Gastrocnemius medialis (tissue), 4 donors: ENCODE measurements around the gene ADIPOR1. TPM values are rescaled to one million over a fixed set of nuclear protein-coding genes. Genes with fewer than 3 reads are reported as not detected.
"Not testable (repeated sequence)": the region's sequence is repeated elsewhere in the genome, so short reads cannot be mapped to it uniquely, and the experiment has no call there.

Experiments
- ATAC-seq, 2 donors: fragments of 150-250 bp; one replicate each; pipeline ENCODE4 v1.9.1; 2016
- DNase-seq, 2 donors: peaks; one replicate each; pipeline ENCODE4 v3.0.0-alpha.2; 2019
- H3K27ac ChIP-seq, 4 donors: fragments of 200-600 bp; sonication (generic); 1 replicate in 1 of 4; 2 replicates in 3 of 4; pipeline ENCODE4 v1.5.1; 2016 to 2018; ENCODE audit warnings: mild to moderate bottlenecking in 2 of 4, moderate library complexity in 1 of 4
- H3K27me3 ChIP-seq, 3 donors: fragments of 200-600 bp; sonication (generic) in 2 of 3; 1 replicate in 1 of 3; 2 replicates in 2 of 3; pipeline versions ENCODE4 v1.5.1 to v1.6.0; 2016 to 2019; ENCODE audit warnings: mild to moderate bottlenecking in 1 of 3, moderate library complexity in 1 of 3
- H3K36me3 ChIP-seq, 2 donors: fragments of 200-600 bp; sonication (generic) in 1 of 2; one replicate each; pipeline ENCODE4 v1.5.1; 2017 to 2018
- H3K4me1 ChIP-seq, 2 donors: fragments of 200-600 bp; sonication (generic) in 1 of 2; one replicate each; pipeline ENCODE4 v1.5.1; 2016 to 2017; ENCODE audit warnings: mild to moderate bottlenecking in 2 of 2
- H3K4me3 ChIP-seq, 4 donors: fragments of 200-600 bp; sonication (generic) in 3 of 4; 1 replicate in 1 of 4; 2 replicates in 3 of 4; pipeline ENCODE4 v1.5.1; 2016 to 2019; ENCODE audit warnings: mild to moderate bottlenecking in 2 of 4
- H3K9me3 ChIP-seq, 3 donors: fragments of 200-600 bp; sonication (generic) in 2 of 3; 1 replicate in 1 of 3; 2 replicates in 2 of 3; pipeline ENCODE4 v1.5.1; 2016 to 2019
- CTCF ChIP-seq, 5 experiments: fragments of 450-650 bp in 3 of 5; fragments of 200-600 bp in 2 of 5; sonication (generic) in 2 of 5; IDR thresholded peaks in 4 of 5; conservative IDR thresholded peaks in 1 of 5; 1 replicate in 4 of 5; 2 replicates in 1 of 5; pipeline ENCODE4 v1.5.1; 2016 to 2019; ENCODE audit warnings: antibody characterized with exemption in 5 of 5, mild to moderate bottlenecking in 3 of 5, moderate library complexity in 3 of 5
- POLR2A ChIP-seq, 2 donors: fragments of 450-650 bp; IDR thresholded peaks; one replicate each; pipeline ENCODE4 v1.6.1; 2017; ENCODE audit warnings: antibody characterized with exemption in 2 of 2, mild to moderate bottlenecking in 2 of 2, moderate library complexity in 2 of 2
- in situ Hi-C, 4 donors: fragments of 200-750 bp; cut with MboI; loops; one replicate each; pipeline versions ENCODE4 v1.15.0 to v1.8.0; 2017; ENCODE audit warnings: low sequenced_read_pairs in 4 of 4
- intact Hi-C: fragments of 100-400 bp; cut with DNase I; formaldehyde crosslinking; loops from one replicate; pipeline ENCODE4 v1.15.1; 2023; ENCODE audit warnings: low total_unique reads
- total RNA-seq, 4 donors: library from RNA; depleted of rRNA; stranded (reverse); fragments of >200 nt; gene quantifications; one replicate each; pipeline versions ENCODE4 v1.1.0 to v1.2.3, GENCODE V29; 2016

Gene ADIPOR1
- total RNA-seq, 4 donors from 2014 or later, result 103 to 133 (median 119) TPM

- H3K9me3 ChIP-seq, result no peaks in the 10 kb centered on the region
- ATAC-seq (no peak), DNase-seq (no peak)
- H3K27ac ChIP-seq, result no peak overlapping the region
- TF ChIP-seq CTCF (IDR thresholded peaks at IDR 0.05 in 4 of 5, conservative IDR thresholded peaks at IDR 0.05 in 1 of 5), result no peak
- no peak for TF ChIP-seq POLR2A (IDR thresholded peaks at IDR 0.05)
- H3K36me3 ChIP-seq, result no peaks in the 10 kb centered on the region
- H3K27me3 ChIP-seq, result peaks cover 0 to 8% (median 3%) of the 10 kb centered on the region in 3 donors
- in situ Hi-C loops, result loop anchor here in 3 of 4 donors (10.0 to 25.0 kb wide), 3 partner anchors 56 to 246 kb away; no protein-coding TSS in a partner anchor
- no peak overlapping the region for H3K4me3 ChIP-seq
- intact Hi-C loops, result no loop called here
- no peaks in the 10 kb centered on the region for H3K4me1 ChIP-seq
Measured at GRCh38 chr1:202991112-202991511, 33.0 kb upstream of the ADIPOR1 start.

DNA sequence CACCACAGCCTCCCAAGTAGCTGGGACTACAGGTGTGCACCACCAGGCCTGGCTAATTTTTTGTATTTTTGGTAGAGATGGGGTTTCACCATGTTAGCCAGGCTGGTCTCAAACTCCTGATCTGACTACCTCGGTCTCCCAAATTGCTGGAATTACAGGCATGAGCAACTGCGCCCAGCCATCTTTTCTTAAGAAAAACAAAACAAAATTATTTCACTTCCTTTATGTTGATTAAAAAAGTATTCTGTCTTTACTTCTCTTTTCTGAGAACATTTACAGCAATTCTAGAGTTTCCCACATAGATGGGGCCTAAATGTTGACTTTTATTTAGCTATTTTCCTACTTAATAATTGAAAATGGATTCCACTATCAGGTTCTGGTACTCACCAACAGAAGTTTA, 31.8 kb upstream of the ADIPOR1 start:
- no peak for DNase-seq
- Histone ChIP-seq H3K27ac (no peak overlapping the region), H3K9me3 (no peaks in the 10 kb centered on the region), H3K36me3 (no peaks in the 10 kb centered on the region), H3K4me1 (no peaks in the 10 kb centered on the region), H3K27me3 (peaks cover 0 to 1% (median 0%) of the 10 kb centered on the region in 3 donors), H3K4me3 (no peak overlapping the region)
- TF ChIP-seq POLR2A (IDR thresholded peaks at IDR 0.05) (no peak), CTCF (IDR thresholded peaks at IDR 0.05 in 4 of 5, conservative IDR thresholded peaks at IDR 0.05 in 1 of 5) (no peak)
- no peak for ATAC-seq
- in situ Hi-C loops, result loop anchor here in 3 of 4 donors (10.0 to 25.0 kb wide), 3 partner anchors 55 to 245 kb away; no protein-coding TSS in a partner anchor
- intact Hi-C loops, result no loop called here

DNA sequence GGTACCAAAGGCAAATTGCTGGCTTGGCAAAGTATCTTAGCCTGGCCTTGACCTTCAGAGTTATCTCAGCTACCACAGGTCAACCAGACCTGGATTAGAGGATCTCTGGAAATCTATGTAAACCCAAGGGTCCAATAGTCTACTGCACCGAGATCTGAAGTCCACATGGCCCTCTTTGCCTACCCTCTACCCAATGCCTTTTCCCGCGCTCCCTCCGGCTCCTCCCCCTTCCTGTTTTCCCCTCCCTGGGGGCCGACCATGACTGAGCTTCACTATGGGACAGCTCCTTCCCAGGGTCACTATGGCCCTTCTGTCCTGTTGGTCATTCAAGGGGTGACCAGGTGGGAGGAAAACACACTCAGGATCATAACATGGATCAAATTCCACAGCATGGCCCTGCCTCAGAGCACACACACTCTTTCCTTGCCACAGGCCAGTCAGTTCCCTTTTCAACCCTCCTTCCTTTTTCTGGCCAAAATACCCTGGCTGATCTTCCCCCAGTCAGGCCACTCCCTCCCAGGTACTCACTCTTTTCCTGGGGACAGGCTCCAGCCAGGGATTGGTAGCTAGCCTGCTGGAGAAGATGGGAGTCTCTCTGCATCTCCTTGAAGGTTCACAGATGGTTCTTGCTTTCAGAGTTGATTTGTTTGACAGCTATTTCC, 29.9 kb upstream of the ADIPOR1 start:
- in situ Hi-C loops (loop anchor here in 2 of 4 donors (25.0 kb wide), 1 partner anchor 226 kb away; no protein-coding TSS in a partner anchor), intact Hi-C loops (no loop called here)
- no peak overlapping the region for H3K4me3 ChIP-seq
- DNase-seq (no peak), ATAC-seq (no peak)
- H3K27ac ChIP-seq, result no peak overlapping the region
- no peaks in the 10 kb centered on the region for H3K9me3 ChIP-seq
- H3K4me1 ChIP-seq, result no peaks in the 10 kb centered on the region
- no peak for TF ChIP-seq CTCF (IDR thresholded peaks at IDR 0.05 in 4 of 5, conservative IDR thresholded peaks at IDR 0.05 in 1 of 5)
- no peak for TF ChIP-seq POLR2A (IDR thresholded peaks at IDR 0.05)
- H3K27me3 ChIP-seq, result no peaks in the 10 kb centered on the region
- no peaks in the 10 kb centered on the region for H3K36me3 ChIP-seq

GRCh38 chr1:202987255-202987654, 29.1 kb upstream of the ADIPOR1 start:
- ATAC-seq (no peak), DNase-seq (no peak)
- Histone ChIP-seq H3K9me3 (no peaks in the 10 kb centered on the region), H3K36me3 (no peaks in the 10 kb centered on the region), H3K27ac (no peak overlapping the region), H3K27me3 (no peaks in the 10 kb centered on the region), H3K4me1 (no peaks in the 10 kb centered on the region), H3K4me3 (no peak overlapping the region)
- in situ Hi-C loops (loop anchor here in 2 of 4 donors (25.0 kb wide), 1 partner anchor 225 kb away; no protein-coding TSS in a partner anchor), intact Hi-C loops (no loop called here)
- TF ChIP-seq CTCF (IDR thresholded peaks at IDR 0.05 in 4 of 5, conservative IDR thresholded peaks at IDR 0.05 in 1 of 5), result no peak
- no peak for TF ChIP-seq POLR2A (IDR thresholded peaks at IDR 0.05)

DNA sequence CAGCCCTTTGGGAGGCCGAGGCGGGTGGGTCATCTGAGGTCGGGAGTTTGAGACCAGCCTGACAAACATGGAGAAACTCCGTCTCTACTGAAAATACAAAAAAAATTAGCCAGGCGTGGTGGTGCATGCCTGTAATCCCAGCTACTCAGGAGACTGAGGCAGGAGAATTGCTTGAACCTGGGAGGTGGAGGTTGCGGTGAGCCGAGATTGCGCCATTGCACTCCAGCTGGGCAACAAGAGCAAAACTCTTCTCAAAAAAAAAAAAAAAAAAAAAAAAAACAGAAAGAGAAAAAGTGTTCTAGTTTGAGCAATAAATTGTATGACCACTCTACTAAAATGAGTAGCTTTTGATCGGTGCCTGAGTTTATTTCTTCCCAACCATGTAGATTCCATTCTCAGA, 28.0 kb upstream of the ADIPOR1 start:
- H3K4me1 ChIP-seq, H3K4me3 ChIP-seq, intact Hi-C loops, DNase-seq, H3K9me3 ChIP-seq, ATAC-seq, H3K27ac ChIP-seq, H3K27me3 ChIP-seq, H3K36me3 ChIP-seq: not testable (repeated sequence)
- in situ Hi-C loops, result loop anchor here in 2 of 4 donors (25.0 kb wide), 1 partner anchor 224 kb away; no protein-coding TSS in a partner anchor
